Measurements from ENCODE around the gene PCCA.
"Not testable (repeated sequence)": the region's sequence is repeated elsewhere in the genome, so short reads cannot be mapped to it uniquely, and the experiment has no call there.

The PCCA gene

GRCh38 chr13:100513987-100514670 lies 425.2 kb downstream of the PCCA start:
- DNase-seq: no peak

- peak; percentile 83 for DNase-seq
These were observed 426.0 kb downstream of the PCCA start for GRCh38 chr13:100514788-100515409.

- DNase-seq: no peak
These were observed 426.5 kb downstream of the PCCA start for GRCh38 chr13:100515410-100515800.

GRCh38 chr13:100517135-100517534 lies 428.2 kb downstream of the PCCA start:
- no peak for DNase-seq

DNA sequence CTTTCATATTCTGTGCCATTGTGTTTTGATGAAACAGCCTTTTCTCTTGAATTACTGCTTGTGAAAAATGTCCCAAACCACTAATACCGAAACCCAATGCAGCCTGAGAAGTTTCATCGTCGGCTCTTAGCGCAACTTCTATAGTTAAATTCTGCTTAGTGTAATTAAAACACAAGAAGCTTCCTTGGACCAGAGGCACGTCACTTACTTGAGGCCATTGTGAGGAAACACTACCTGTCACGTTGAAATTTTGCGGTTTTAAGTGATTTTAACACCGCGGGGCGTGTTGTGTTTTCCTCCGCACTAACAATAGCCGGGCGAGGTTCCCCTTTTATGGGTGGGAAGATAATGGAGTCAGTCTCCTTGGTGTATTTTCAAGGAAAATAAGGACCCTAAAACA lies 428.8 kb downstream of the PCCA start:
- no peak for DNase-seq

DNA sequence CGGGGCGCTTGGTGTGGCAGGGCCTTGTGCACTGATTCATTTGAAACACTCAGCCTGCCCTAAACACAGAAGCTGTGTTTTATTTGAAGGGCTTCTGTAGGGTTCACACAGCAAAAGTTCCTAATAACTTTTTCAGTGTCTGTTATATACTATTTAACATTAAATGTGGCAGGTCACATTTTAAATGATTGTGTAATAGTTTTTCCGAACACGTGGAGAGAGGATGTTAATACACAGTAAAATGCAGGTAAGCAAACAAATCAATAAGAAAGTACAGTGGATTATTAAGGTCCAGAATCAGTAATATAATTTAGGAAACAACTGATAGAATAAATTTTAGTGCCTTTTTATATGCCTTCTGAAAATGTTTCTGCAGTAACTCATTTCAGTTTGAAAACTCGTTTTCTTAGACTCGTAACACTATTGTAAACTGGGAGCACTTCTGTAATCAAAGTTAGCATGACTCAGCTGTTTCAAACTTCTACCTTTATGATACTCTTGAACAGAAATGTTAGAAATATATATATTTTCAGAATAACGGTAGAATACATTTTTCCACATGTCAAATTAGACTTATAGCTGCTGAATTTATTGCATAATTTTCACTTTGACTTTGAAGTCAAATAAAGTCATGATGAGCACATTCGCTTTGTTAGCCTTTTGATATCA lies 429.6 kb downstream of the PCCA start:
- DNase-seq: no peak

DNA sequence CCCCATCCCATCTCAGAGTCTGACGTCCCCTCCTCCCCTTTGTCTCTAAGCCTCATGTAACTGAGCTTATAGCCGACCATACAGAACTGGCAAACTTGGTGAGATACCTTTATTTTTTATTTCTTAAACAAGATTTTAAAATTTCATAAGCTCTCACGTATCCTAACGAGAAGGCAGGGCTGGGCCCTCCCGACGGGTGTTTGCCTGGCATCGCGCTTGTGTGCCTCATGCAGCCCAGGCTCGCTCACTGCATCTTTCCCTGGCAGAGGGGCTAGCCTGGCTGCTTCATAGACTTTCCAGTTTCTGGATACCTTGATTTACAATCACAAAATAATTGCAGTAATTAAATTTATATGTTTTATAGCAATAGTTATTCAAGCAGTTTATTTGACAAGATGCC lies 430.7 kb downstream of the PCCA start:
- DNase-seq: no peak

GRCh38 chr13:100520936-100521850 lies 432.3 kb downstream of the PCCA start:
- no peak for DNase-seq

DNA sequence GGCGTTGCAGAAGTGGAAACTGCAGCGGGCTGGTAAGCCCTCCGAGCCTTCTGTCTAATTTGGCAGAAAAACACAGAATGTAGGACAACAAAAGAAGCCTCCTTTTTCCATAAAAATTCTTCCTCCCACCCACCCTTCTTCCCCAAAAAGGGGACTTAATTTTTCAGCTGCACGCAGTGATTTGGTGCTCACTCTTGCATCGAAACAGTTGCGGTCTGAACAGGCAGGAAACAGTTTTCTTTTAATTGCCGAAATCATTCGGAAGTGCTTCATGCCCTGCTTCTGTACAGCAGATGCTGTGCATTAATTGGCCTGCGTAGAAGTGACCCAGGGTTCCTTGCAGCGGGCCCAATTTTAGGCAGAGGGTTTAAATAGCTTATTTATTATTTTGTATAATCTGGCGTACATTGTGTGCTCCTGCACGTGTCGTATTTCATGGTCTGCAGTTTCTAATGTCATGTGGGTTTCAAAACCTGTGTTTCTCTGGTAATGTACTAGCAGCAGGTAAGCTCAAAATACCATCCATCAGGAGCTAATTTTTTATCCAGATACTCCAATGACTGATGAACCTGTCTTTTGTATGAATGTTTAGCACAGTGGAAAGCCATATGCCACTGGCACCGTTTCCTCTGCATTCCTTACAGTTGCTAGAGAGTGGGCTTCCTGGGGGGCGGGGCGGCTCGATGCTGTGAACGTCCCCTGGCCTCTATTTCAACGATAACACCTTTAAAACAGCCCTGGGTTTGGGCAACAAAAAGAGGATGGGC lies 433.1 kb downstream of the PCCA start:
- no peak for DNase-seq

DNA sequence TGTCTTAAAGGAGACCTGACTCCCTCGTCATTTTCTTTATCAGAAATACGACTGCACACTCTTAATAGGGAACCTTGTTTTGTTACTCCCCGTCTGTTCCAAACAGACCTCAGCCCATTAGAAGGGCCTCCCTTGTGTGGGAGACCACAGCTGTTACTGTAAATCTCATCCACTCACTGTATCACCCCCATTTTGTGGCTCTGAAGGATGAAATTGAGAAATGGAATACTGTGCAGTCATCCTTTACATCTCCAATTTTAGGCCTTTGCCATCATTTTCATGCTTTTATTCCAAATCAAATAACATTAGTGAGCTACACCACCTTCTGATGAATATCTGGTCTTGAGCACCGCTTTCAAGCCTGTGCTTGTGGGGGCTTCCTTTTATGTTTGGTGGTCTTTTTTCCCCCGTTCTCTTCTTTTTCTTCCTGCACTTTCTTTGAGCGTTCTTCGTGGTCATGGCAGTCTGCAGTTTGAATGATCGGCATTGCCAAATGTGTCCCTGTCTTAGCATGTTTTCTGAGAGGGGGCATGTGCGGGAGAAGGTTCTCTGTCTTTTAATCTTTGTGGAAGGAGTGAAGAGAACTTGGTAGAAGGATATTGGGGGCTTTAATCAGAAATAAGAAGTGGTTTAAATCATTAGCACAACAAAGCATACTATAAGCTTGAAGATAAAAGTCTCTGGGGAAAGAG lies 433.9 kb downstream of the PCCA start:
- DNase-seq: no peak

GRCh38 chr13:100523411-100523810 lies 434.5 kb downstream of the PCCA start:
- no peak for DNase-seq

GRCh38 chr13:100523981-100524386 lies 435.1 kb downstream of the PCCA start:
- no peak for DNase-seq

- DNase-seq: not testable (repeated sequence)
These were observed 435.8 kb downstream of the PCCA start for GRCh38 chr13:100524688-100525087.

DNA sequence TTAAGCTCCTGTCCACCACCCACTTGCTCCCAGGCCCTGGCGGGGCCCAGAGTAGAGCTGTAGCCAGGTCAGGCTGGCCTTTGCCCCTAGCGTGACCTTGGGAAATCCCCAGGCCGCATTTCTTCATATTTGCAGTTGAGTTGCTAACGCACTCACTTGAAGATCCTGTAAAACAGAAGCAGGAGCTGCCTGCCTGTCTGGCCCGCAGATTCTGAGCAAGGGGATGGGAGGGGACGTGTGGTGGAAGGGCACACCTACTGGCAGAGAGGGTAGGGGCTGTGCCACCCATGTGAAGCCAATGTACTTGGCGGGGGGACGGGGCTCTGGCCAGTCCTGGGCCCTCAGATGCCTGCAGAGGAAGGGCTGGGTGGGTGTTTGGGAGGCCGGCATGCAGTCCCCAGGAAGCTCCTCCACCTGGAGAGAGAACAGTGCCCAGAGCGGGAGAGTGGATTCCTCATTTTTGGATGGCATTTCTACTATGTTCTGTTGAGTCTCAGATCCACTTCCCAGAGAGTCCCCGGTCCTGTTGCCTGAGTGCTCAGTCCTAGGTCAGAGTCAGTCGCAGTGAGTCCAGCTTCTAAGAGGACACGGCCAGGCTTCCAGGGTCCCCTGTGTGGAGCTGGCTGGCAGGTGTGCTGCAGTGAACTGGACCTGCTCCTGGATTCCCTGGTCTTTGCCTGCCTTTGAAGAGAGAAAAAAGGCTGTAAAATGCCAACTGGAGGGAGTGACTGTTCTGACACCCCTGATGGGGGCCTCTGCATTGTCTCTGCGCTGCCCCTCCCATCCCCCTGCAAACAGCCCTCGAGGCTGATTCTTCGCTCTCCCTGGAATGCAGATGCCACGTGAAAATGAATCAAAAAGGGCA lies 436.8 kb downstream of the PCCA start:
- DNase-seq: no peak

- no peak for DNase-seq
These were observed 437.6 kb downstream of the PCCA start for GRCh38 chr13:100526318-100527000.

- no peak for DNase-seq
These were observed 438.8 kb downstream of the PCCA start for GRCh38 chr13:100527644-100528043.

GRCh38 chr13:100528353-100528752 lies 439.5 kb downstream of the PCCA start:
- DNase-seq: no peak

DNA sequence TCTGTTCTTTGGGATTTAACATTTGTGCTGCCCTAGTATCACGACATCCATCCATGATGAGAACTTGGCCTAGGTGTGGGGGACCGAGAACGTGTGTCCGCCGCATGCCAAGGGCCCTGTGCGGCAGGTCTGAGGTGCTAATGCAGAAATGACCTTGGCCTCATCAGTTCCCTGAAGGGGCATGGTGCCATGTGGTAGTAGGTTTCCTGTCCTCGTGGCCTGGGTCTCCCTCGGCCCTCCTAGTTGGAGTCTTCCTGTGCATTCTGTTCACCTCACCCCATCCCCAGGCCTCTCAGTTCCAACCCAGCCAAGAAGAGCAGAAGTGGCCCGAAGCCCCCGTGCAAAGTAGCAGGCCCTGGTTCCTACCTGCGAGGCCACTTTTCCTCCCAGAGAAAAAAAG lies 439.9 kb downstream of the PCCA start:
- DNase-seq: no peak

DNA sequence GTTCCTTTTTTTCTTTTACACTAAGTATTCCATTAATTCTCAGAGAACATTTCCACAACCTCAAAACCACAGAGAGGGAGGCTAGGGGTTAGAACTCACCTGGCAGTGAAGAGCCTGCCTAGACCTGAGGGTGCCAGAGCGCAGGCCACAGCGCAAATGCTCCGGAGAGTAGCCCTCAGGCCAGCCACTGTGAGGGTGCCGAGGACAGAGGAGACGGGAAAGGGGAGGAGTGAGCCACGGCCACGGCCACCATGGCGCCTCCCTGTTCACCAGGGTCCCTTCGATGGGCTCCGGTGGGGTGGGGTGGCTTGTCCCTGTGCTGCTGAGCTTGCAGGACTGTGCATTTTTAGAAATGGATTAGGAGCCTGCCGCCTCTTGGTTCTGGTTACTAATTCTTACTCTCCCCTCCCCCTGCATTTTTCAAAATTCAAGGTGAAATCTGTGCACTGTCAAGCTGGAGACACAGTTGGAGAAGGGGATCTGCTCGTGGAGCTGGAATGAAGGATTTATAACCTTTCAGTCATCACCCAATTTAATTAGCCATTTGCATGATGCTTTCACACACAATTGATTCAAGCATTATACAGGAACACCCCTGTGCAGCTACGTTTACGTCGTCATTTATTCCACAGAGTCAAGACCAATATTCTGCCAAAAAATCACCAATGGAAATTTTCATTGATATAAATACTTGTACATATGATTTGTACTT lies 440.9 kb downstream of the PCCA start:
- no peak for DNase-seq
